A549 treated with Hydrocortisone at 1 μM for 4 hours (cell line): Measurements from ENCODE around the gene IL6R. TPM values are rescaled to one million over a fixed set of nuclear protein-coding genes. Genes with fewer than 3 reads are reported as not detected.

Experiments
- total RNA-seq: library from RNA; stranded (reverse); fragments of 200-300 nt; extraction: Qiagen RNA extraction; gene quantifications from 5 replicates; pipeline ENCODE4 v1.2.3, GENCODE V29; 2022

IL6R gene
- 24.3 to 30.7 TPM (median 26.2 TPM) in 5 replicates for total RNA-seq

DNA sequence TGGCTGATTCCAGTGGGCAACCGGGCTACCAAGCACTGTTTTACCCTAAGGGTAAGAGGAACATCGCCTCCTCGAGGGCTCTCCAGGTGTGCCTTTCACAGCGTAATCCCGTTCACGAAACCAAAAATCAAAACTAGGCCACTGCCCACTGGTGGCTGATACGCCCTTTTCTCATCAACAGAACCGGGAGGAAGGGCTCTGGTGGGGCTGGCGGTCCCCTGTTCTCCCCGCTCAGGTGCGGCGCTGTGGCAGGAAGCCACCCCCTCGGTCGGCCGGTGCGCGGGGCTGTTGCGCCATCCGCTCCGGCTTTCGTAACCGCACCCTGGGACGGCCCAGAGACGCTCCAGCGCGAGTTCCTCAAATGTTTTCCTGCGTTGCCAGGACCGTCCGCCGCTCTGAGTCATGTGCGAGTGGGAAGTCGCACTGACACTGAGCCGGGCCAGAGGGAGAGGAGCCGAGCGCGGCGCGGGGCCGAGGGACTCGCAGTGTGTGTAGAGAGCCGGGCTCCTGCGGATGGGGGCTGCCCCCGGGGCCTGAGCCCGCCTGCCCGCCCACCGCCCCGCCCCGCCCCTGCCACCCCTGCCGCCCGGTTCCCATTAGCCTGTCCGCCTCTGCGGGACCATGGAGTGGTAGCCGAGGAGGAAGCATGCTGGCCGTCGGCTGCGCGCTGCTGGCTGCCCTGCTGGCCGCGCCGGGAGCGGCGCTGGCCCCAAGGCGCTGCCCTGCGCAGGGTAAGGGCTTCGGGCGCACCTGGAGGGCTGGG, at the start of gene IL6R:
IL6R (plus strand) TSS at position 360 of the 763 bp plus-strand sequence; CDS start at position 647, 287 bp downstream.

DNA sequence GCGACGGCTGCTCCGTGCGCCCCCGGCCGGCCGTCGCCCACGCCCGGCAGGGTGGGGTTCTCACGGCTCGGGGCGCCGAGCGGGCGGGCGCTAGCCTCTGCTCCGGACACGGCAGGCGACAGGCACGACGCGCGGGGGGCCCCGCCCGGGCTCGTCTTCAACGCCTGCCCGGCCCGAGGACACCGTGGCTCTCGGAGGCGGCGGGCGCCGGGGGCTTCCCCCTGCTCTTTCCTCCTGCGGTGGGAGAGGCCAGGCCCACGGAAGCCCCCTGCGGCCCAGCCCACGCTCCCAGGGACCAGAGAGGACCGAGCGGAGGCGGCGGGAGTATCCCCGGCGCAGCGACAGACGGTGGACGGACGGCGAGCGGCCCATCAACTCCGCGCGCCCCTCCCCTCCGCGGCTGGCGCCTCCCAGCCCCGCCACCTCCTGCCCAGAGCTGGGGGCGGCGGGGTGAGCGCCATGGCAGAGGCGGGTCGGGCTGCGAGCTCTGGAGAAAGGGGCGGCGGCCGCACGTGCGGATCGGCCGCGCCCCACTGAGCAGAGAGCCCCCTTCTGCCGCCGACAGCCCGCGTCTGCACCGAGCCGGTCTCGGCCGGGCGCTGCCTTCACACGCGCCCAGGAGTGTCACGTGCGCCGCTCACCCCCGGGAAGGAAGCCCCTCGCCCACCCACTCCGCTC, 97.1 kb downstream of the IL6R start, which contains the start of the genes SHE and TDRD10:
SHE (minus strand) TSS at position 347 of the 678 bp plus-strand sequence. CDS start 386 bp downstream, outside the sequence.
TDRD10 (plus strand) TSS at position 154 of the 678 bp plus-strand sequence. CDS start 4,685 bp downstream, outside the sequence.

Other genes with a start within 250 kb of the IL6R start
- gene TPM3, start 213.2 kb upstream of the IL6R start, total RNA-seq: 457 to 643 TPM (median 490 TPM) in 5 replicates
- gene CFAP141, start 199.0 kb upstream of the IL6R start, total RNA-seq: 0.40 TPM in 1 of 5 replicates, not detected in the others
- gene UBAP2L, start 184.4 kb upstream of the IL6R start, total RNA-seq: 98.4 to 113 TPM (median 105 TPM) in 5 replicates
- 91.8 to 109 TPM (median 96.5 TPM) in 5 replicates for gene HAX1, start 132.7 kb upstream of the IL6R start, total RNA-seq
- gene AQP10, start 84.2 kb upstream of the IL6R start, total RNA-seq: not detected in 5 replicates
- gene ATP8B2, start 79.8 kb upstream of the IL6R start, total RNA-seq: 30.1 to 43.8 TPM (median 38.3 TPM) in 5 replicates
- gene TDRD10, start 96.9 kb downstream of the IL6R start, total RNA-seq: 0.10 to 0.16 TPM in 2 of 5 replicates, not detected in the others
- gene SHE, start 97.1 kb downstream of the IL6R start, total RNA-seq: 0.10 to 0.20 TPM (median 0.12 TPM) in 5 replicates
- 56.7 to 75.3 TPM (median 67.8 TPM) in 5 replicates for gene UBE2Q1, start 153.3 kb downstream of the IL6R start, total RNA-seq
- 0.29 to 0.54 TPM (median 0.43 TPM) in 5 replicates for gene CHRNB2, start 162.4 kb downstream of the IL6R start, total RNA-seq
- 66.9 to 92.9 TPM (median 73.2 TPM) in 5 replicates for gene ADAR, start 202.8 kb downstream of the IL6R start, total RNA-seq